H1 (cell line): ENCODE results near the gene ZRANB3. TPM values are rescaled to one million over a fixed set of nuclear protein-coding genes. Genes with fewer than 3 reads are reported as not detected.

Experiments used
- CTCF ChIA-PET: fragments of 300-600 bp; sonication (Branson Sonifier 250); formaldehyde crosslinking; loops from one replicate; lab custom pipeline; 2021; ENCODE audit not compliant: partially characterized antibody; lab: Charles Lee
- POLR2A ChIA-PET: fragments of 300-600 bp; sonication (Branson Sonifier 250); formaldehyde crosslinking; loops from one replicate; lab custom pipeline; 2021; ENCODE audit warnings: inconsistent platforms; ENCODE audit not compliant: partially characterized antibody; lab: Charles Lee
- DNase-seq, 2 experiments: peaks; one replicate each; pipeline versions ENCODE4 v3.0.0 to v3.0.0-alpha.2; 2010 to 2022; ENCODE audit warnings: low spot score in 2 of 2, low read depth in 1 of 2, mixed read lengths in 1 of 2
- FAIRE-seq: peaks from 2 replicates; lab custom pipeline; 2011; peaks lifted over from hg19 to GRCh38; lab: Jason Lieb, UNC
- H2AFZ ChIP-seq: 2 replicates; pipeline ENCODE4 v1.8.1; 2012; ENCODE audit warnings: low read length, inconsistent platforms
- H2AK5ac ChIP-seq: 2 replicates; pipeline ENCODE4 v1.6.1; 2013; ENCODE audit warnings: low read depth, low read length
- H2BK120ac ChIP-seq: replicated peaks from 2 replicates; pipeline ENCODE3; 2013; ENCODE audit warnings: low read depth, low read length, inconsistent platforms
- H2BK12ac ChIP-seq: 2 replicates; pipeline ENCODE4 v1.6.1; 2013; ENCODE audit warnings: low read depth, low read length
- H2BK15ac ChIP-seq: 2 replicates; pipeline ENCODE4 v1.6.1; 2013; ENCODE audit warnings: low read length
- H2BK20ac ChIP-seq: 2 replicates; pipeline ENCODE4 v1.6.1; 2013; ENCODE audit warnings: low read length
- H2BK5ac ChIP-seq: 2 replicates; pipeline ENCODE4 v1.6.1; 2013; ENCODE audit warnings: low read depth, low read length
- H3K14ac ChIP-seq: 2 replicates; pipeline ENCODE4 v1.6.1; 2013; ENCODE audit warnings: inconsistent platforms; ENCODE audit not compliant: insufficient read length
- H3K18ac ChIP-seq: 2 replicates; pipeline ENCODE4 v1.6.1; 2013; ENCODE audit warnings: low read length; ENCODE audit errors: extremely low read depth
- H3K23ac ChIP-seq: 2 replicates; pipeline ENCODE4 v1.6.1; 2013; ENCODE audit warnings: inconsistent platforms; ENCODE audit not compliant: insufficient read length
- H3K23me2 ChIP-seq: 2 replicates; pipeline ENCODE4 v1.6.1; 2013; ENCODE audit warnings: low read depth, low read length
- H3K27ac ChIP-seq: 2 replicates; pipeline ENCODE4 v1.6.1; 2011; ENCODE audit warnings: low read depth, low read length, inconsistent platforms
- H3K27me3 ChIP-seq, 4 experiments: replicated peaks in 1 of 4; 1 replicate in 1 of 4; 2 replicates in 3 of 4; pipeline versions ENCODE4 v1.6.1 to v1.8.1; 2011 to 2013; ENCODE audit warnings: low read length in 3 of 4, mild to moderate bottlenecking in 3 of 4, inconsistent platforms in 2 of 4, mixed read lengths in 2 of 4, moderate library complexity in 1 of 4; ENCODE audit not compliant: control insufficient read depth in 3 of 4, insufficient read depth in 3 of 4; ENCODE audit errors: extremely low read depth in 1 of 4
- H3K36me3 ChIP-seq, 4 experiments: 2 replicates each; pipeline versions ENCODE4 v1.6.1 to v1.8.1; 2011 to 2013; ENCODE audit warnings: mild to moderate bottlenecking in 4 of 4, low read length in 3 of 4, moderate library complexity in 2 of 4, control low read depth in 1 of 4, inconsistent platforms in 1 of 4; ENCODE audit not compliant: insufficient read depth in 4 of 4, control insufficient read depth in 2 of 4
- H3K4ac ChIP-seq: replicated peaks from 2 replicates; pipeline ENCODE3; 2013; ENCODE audit warnings: low read length, low read depth, mixed read lengths, inconsistent platforms; ENCODE audit not compliant: insufficient read length
- H3K4me1 ChIP-seq, 4 experiments: replicated peaks in 1 of 4; 1 replicate in 1 of 4; 2 replicates in 3 of 4; pipeline versions ENCODE4 v1.6.1 to v1.8.1; 2011 to 2013; ENCODE audit warnings: low read length in 3 of 4, inconsistent platforms in 2 of 4, mixed read lengths in 1 of 4; ENCODE audit not compliant: insufficient read depth in 4 of 4, control insufficient read depth in 3 of 4
- H3K4me2 ChIP-seq, 2 experiments: 2 replicates each; pipeline versions ENCODE4 v1.6.1 to v1.8.1; 2011 to 2013; ENCODE audit warnings: low read depth in 2 of 2, low read length in 2 of 2, control low read depth in 1 of 2, inconsistent platforms in 1 of 2, mild to moderate bottlenecking in 1 of 2; ENCODE audit not compliant: insufficient read depth in 1 of 2
- H3K4me3 ChIP-seq, 4 experiments: fragments of 200-600, 300-600 bp in 1 of 4; sonication (generic), shearing (Covaris generic), sonication (Bioruptor Twin) in 1 of 4; 2 replicates each; pipeline versions ENCODE4 v1.5.1 to v1.8.1; 2011 to 2016; ENCODE audit warnings: low read length in 4 of 4, low read depth in 3 of 4, control low read depth in 2 of 4, inconsistent platforms in 2 of 4, mild to moderate bottlenecking in 2 of 4, mixed read lengths in 1 of 4, moderate library complexity in 1 of 4; ENCODE audit not compliant: insufficient read depth in 2 of 4; ENCODE audit errors: extremely low read depth in 1 of 4
- H3K56ac ChIP-seq: replicated peaks from 2 replicates; pipeline ENCODE3; 2013; ENCODE audit warnings: low read depth, mild to moderate bottlenecking, mixed read lengths, low read length, inconsistent platforms; ENCODE audit not compliant: insufficient read length
- H3K79me1 ChIP-seq: 2 replicates; pipeline ENCODE4 v1.6.1; 2013; ENCODE audit warnings: low read depth, low read length, control low read depth
- H3K79me2 ChIP-seq, 2 experiments: 2 replicates each; pipeline versions ENCODE4 v1.6.1 to v1.8.1; 2012 to 2013; ENCODE audit warnings: low read length in 2 of 2, mild to moderate bottlenecking in 2 of 2, inconsistent platforms in 1 of 2; ENCODE audit not compliant: insufficient read depth in 2 of 2, control insufficient read depth in 1 of 2
- H3K9ac ChIP-seq, 4 experiments: replicated peaks in 1 of 4; 1 replicate in 1 of 4; 2 replicates in 3 of 4; pipeline versions ENCODE4 v1.6.1 to v1.8.1; 2011 to 2013; ENCODE audit warnings: low read depth in 3 of 4, low read length in 3 of 4, control low read depth in 2 of 4, mild to moderate bottlenecking in 2 of 4, moderate library complexity in 2 of 4, inconsistent platforms in 1 of 4; ENCODE audit errors: extremely low read depth in 1 of 4
- H3K9me3 ChIP-seq, 2 experiments: 2 replicates each; pipeline versions ENCODE4 v1.6.1 to v1.8.1; 2012 to 2013; ENCODE audit warnings: mild to moderate bottlenecking in 2 of 2, moderate library complexity in 2 of 2, control low read depth in 1 of 2, inconsistent platforms in 1 of 2, low read depth in 1 of 2, low read length in 1 of 2, mixed read lengths in 1 of 2; ENCODE audit not compliant: insufficient read depth in 2 of 2
- H4K20me1 ChIP-seq, 2 experiments: replicated peaks in 1 of 2; 2 replicates each; pipeline versions ENCODE3 to v1.8.1; 2011 to 2013; ENCODE audit warnings: inconsistent platforms in 2 of 2, low read length in 2 of 2, mild to moderate bottlenecking in 1 of 2; ENCODE audit not compliant: insufficient read depth in 2 of 2, control insufficient read depth in 1 of 2
- H4K5ac ChIP-seq: 2 replicates; pipeline ENCODE4 v1.6.1; 2013; ENCODE audit warnings: low read length, low read depth, mixed read lengths, inconsistent platforms; ENCODE audit not compliant: insufficient read length
- H4K8ac ChIP-seq: 2 replicates; pipeline ENCODE4 v1.8.0; 2013; ENCODE audit warnings: mild to moderate bottlenecking, moderate library complexity, low read length, inconsistent platforms; ENCODE audit not compliant: insufficient read depth; ENCODE audit errors: extremely low read depth
- H4K91ac ChIP-seq: replicated peaks from 2 replicates; pipeline ENCODE3; 2013; ENCODE audit warnings: low read length, mixed read lengths, inconsistent platforms; ENCODE audit not compliant: insufficient read length
- ATF3 ChIP-seq: IDR thresholded peaks from 2 replicates; pipeline ENCODE4 v1.6.1; 2011; ENCODE audit warnings: low read depth, mild to moderate bottlenecking, low read length; ENCODE audit not compliant: insufficient read depth
- BACH1 ChIP-seq: IDR thresholded peaks from 2 replicates; pipeline ENCODE4 v1.6.1; 2012; ENCODE audit warnings: low read length, improper control_type of control experiment
- CHD2 ChIP-seq: IDR thresholded peaks from 2 replicates; pipeline ENCODE4 v1.6.1; 2012; ENCODE audit warnings: low read length, improper control_type of control experiment
- EZH2 ChIP-seq: fragments of 200-600 bp; sonication (generic); IDR thresholded peaks from 2 replicates; pipeline ENCODE4 v1.7.1; 2012; ENCODE audit warnings: low read depth, mild to moderate bottlenecking, moderate library complexity, low read length, inconsistent platforms; ENCODE audit not compliant: severe bottlenecking
- KDM5A ChIP-seq: fragments of 200-600 bp; IDR thresholded peaks from 2 replicates; pipeline ENCODE4 v1.7.1; 2012; ENCODE audit warnings: mild to moderate bottlenecking, low read length, inconsistent platforms, mixed read lengths
- POLR2A ChIP-seq, 2 experiments: IDR thresholded peaks; 1 replicate in 1 of 2; 2 replicates in 1 of 2; pipeline ENCODE4 v1.6.1; 2011; ENCODE audit warnings: low read depth in 2 of 2, low read length in 2 of 2, mild to moderate bottlenecking in 2 of 2; ENCODE audit errors: control extremely low read depth in 1 of 2
- POU5F1 ChIP-seq: IDR thresholded peaks from 2 replicates; pipeline ENCODE4 v1.6.1; 2011; ENCODE audit warnings: low read depth, mild to moderate bottlenecking, low read length, moderate library complexity
- RBBP5 ChIP-seq: IDR thresholded peaks from 2 replicates; pipeline ENCODE4 v1.7.1; 2012; ENCODE audit warnings: low read depth, mild to moderate bottlenecking, inconsistent platforms, low read length, moderate library complexity, borderline replicate concordance
- RNF2 ChIP-seq: fragments of 200-900, 300-1000 bp; sonication (generic); IDR thresholded peaks from 2 replicates; pipeline ENCODE4 v1.7.1; 2016; ENCODE audit warnings: borderline replicate concordance, low read depth, mild to moderate bottlenecking, antibody characterized with exemption, low read length; ENCODE audit not compliant: poor library complexity, severe bottlenecking; ENCODE audit errors: missing control alignments
- RXRA ChIP-seq: IDR thresholded peaks from 2 replicates; pipeline ENCODE4 v1.6.1; 2011; ENCODE audit warnings: low read depth, mild to moderate bottlenecking, low read length, moderate library complexity; ENCODE audit not compliant: insufficient read depth
- SP4 ChIP-seq: IDR thresholded peaks from 2 replicates; pipeline ENCODE4 v1.6.1; 2012; ENCODE audit warnings: low read length, inconsistent platforms
- TAF1 ChIP-seq: IDR thresholded peaks from 2 replicates; pipeline ENCODE4 v1.6.1; 2011; ENCODE audit warnings: mild to moderate bottlenecking, low read depth, low read length
- TBP ChIP-seq: IDR thresholded peaks from 2 replicates; pipeline ENCODE4 v1.6.1; 2011; ENCODE audit warnings: low read depth, low read length, improper control_type of control experiment
- YY1 ChIP-seq: IDR thresholded peaks from 2 replicates; pipeline ENCODE4 v1.6.1; 2011; ENCODE audit warnings: low read depth, mild to moderate bottlenecking, low read length
- ZNF274 ChIP-seq: IDR thresholded peaks from 2 replicates; pipeline ENCODE4 v1.7.0; 2012; ENCODE audit warnings: low read length, borderline replicate concordance; ENCODE audit errors: extremely low read depth
- polyA plus RNA-seq, 7 experiments: library from polyadenylated mRNA; depleted of rRNA in 3 of 7; stranded (reverse) in 5 of 7; unstranded in 2 of 7; fragments of >200 nt in 5 of 7; fragments of 200-250 nt in 2 of 7; gene quantifications; 1 replicate in 5 of 7; 2 replicates in 1 of 7; 4 replicates in 1 of 7; pipeline versions ENCODE4 v1.2.1 to v1.2.3, GENCODE V29; 2011 to 2013; ENCODE audit warnings: missing spikeins in 2 of 7, mixed read lengths in 2 of 7
- total RNA-seq: library from RNA; stranded (reverse); fragmentation: NEBNext Ultra II Directional; extraction: Animal tissue kit (Norgen Biotek cat#: 25700); gene quantifications from 2 replicates; pipeline ENCODE4 v1.2.1, GENCODE V29; 2021

The ZRANB3 gene
- total and polyA plus RNA-seq, 2 of the 8 experiments (the other 6 are each of a cell fraction or from before 2014, with no cell fraction given), result 4.5 to 19.3 TPM

- CTCF ChIA-PET, result interaction anchor here (0.7 to 1.2 kb wide), 2 partner anchors 9 to 18 kb away, joined by 3 read pairs; no protein-coding TSS in a partner anchor
- Histone ChIP-seq H3K27me3 (peaks cover 0 to 1% (median 0%) of the 10 kb centered on the region in 4 experiments; a peak in 1 of 7 replicates), H4K5ac (no peak overlapping the region), H3K4ac (no peak overlapping the region), H2BK12ac (no peak overlapping the region), H2BK5ac (no peak overlapping the region), H3K18ac (no peak overlapping the region), H2AK5ac (no peak overlapping the region), H4K20me1 (no peaks in the 10 kb centered on the region), H2BK120ac (no peak overlapping the region), H3K9ac (no peak overlapping the region), H3K9me3 (no peaks in the 10 kb centered on the region), H2AFZ (no peak overlapping the region), H3K23ac (no peak overlapping the region), H3K56ac (no peak overlapping the region), H3K36me3 (peaks cover 0 to 57% (median 14%) of the 10 kb centered on the region in 4 experiments; a peak in 5 of 8 replicates), H4K8ac (no peak overlapping the region), H3K79me2 (no peaks in the 10 kb centered on the region), H3K27ac (no peak overlapping the region), H3K79me1 (no peaks in the 10 kb centered on the region), H3K14ac (no peak overlapping the region), H3K4me3 (no peak overlapping the region), H2BK15ac (no peak overlapping the region), H3K4me2 (no peak overlapping the region), H3K4me1 (no peaks in the 10 kb centered on the region), H3K23me2 (no peaks in the 10 kb centered on the region), H4K91ac (no peak overlapping the region), H2BK20ac (no peak overlapping the region)
- no peak for FAIRE-seq
- no peak for DNase-seq
- POLR2A ChIA-PET, result interaction anchor here (0.6 kb wide), 1 partner anchor 12 kb away, joined by 3 read pairs; no protein-coding TSS in a partner anchor
- TF ChIP-seq YY1 (no peak), RNF2 (no peak), EZH2 (no peak), BACH1 (no peak), CHD2 (no peak), ATF3 (no peak), SP4 (no peak), TAF1 (no peak), TBP (no peak), POLR2A (IDR thresholded peaks at IDR 0.05; ENCODE audit: control extremely low read depth in 1 of 2, low read depth in 2 of 2, low read length in 2 of 2) (no peak), POU5F1 (no peak), ZNF274 (no peak), KDM5A (no peak), RBBP5 (no peak), RXRA (no peak)
Observed at GRCh38 chr2:135154962-135155361, 376.1 kb downstream of the ZRANB3 start.
